Mesendoderm (in vitro differentiated cells): Measurements from ENCODE around the gene C11orf24. TPM values are rescaled to one million over a fixed set of nuclear protein-coding genes. Genes with fewer than 3 reads are reported as not detected.

ENCODE experiments used
- DNase-seq: peaks from one replicate; pipeline ENCODE4 v3.0.0; 2013
- H2AK5ac ChIP-seq: 2 replicates; pipeline ENCODE4 v1.6.1; 2013; ENCODE audit warnings: low read length, inconsistent platforms
- H2BK120ac ChIP-seq: 2 replicates; pipeline ENCODE4 v1.6.1; 2013; ENCODE audit warnings: low read depth, mild to moderate bottlenecking, low read length, moderate library complexity, mixed read lengths
- H2BK15ac ChIP-seq: replicated peaks from 2 replicates; pipeline ENCODE4 v1.6.1; 2013; ENCODE audit warnings: low read depth, mild to moderate bottlenecking, moderate library complexity
- H2BK5ac ChIP-seq: 2 replicates; pipeline ENCODE4 v1.6.1; 2013; ENCODE audit warnings: low read length, inconsistent platforms
- H3K18ac ChIP-seq: 2 replicates; pipeline ENCODE4 v1.6.1; 2013; ENCODE audit warnings: mild to moderate bottlenecking, low read length, mixed read lengths
- H3K23ac ChIP-seq: one replicate; pipeline ENCODE4 v1.6.1; 2013; ENCODE audit warnings: low read length
- H3K27ac ChIP-seq: 2 replicates; pipeline ENCODE4 v1.5.1; 2013; ENCODE audit warnings: low read depth, mild to moderate bottlenecking, inconsistent platforms, low read length, moderate library complexity
- H3K27me3 ChIP-seq: 2 replicates; pipeline ENCODE4 v1.6.1; 2013; ENCODE audit warnings: low read length, control low read depth, mild to moderate bottlenecking, inconsistent platforms; ENCODE audit not compliant: insufficient read depth, poor library complexity
- H3K36me3 ChIP-seq: 2 replicates; pipeline ENCODE4 v1.6.1; 2013; ENCODE audit warnings: low read length, inconsistent platforms; ENCODE audit not compliant: control insufficient read depth, insufficient read depth
- H3K4ac ChIP-seq: one replicate; pipeline ENCODE4 v1.6.1; 2013; ENCODE audit warnings: low read depth, mild to moderate bottlenecking, low read length, moderate library complexity
- H3K4me1 ChIP-seq: 2 replicates; pipeline ENCODE4 v1.6.1; 2013; ENCODE audit warnings: low read depth, low read length, inconsistent platforms; ENCODE audit not compliant: control insufficient read depth
- H3K4me2 ChIP-seq: 2 replicates; pipeline ENCODE4 v1.6.1; 2013; ENCODE audit warnings: low read length
- H3K4me3 ChIP-seq: 2 replicates; pipeline ENCODE4 v1.5.1; 2013; ENCODE audit warnings: mild to moderate bottlenecking, low read length
- H3K56ac ChIP-seq: one replicate; pipeline ENCODE4 v1.6.1; 2013; ENCODE audit warnings: low read length
- H3K79me1 ChIP-seq: 2 replicates; pipeline ENCODE4 v1.6.1; 2013; ENCODE audit warnings: low read length, inconsistent platforms
- H3K79me2 ChIP-seq: 2 replicates; pipeline ENCODE4 v1.6.1; 2013; ENCODE audit warnings: mild to moderate bottlenecking, low read length; ENCODE audit not compliant: control insufficient read depth, insufficient read depth
- H3K9ac ChIP-seq: 2 replicates; pipeline ENCODE4 v1.6.1; 2013; ENCODE audit warnings: low read length, inconsistent platforms
- H4K5ac ChIP-seq: one replicate; pipeline ENCODE4 v1.6.1; 2013; ENCODE audit warnings: low read length
- H4K8ac ChIP-seq: one replicate; pipeline ENCODE4 v1.6.1; 2013; ENCODE audit warnings: low read depth, mild to moderate bottlenecking, control low read depth, low read length, moderate library complexity
- WGBS: extraction: QIAGEN DNeasy Blood & Tissue Kit; methylation state at CpG from one replicate; pipeline ENCODE4 v1.1.7; 2013; ENCODE audit warnings: low lambda C conversion rate, missing lambda C conversion rate; ENCODE audit not compliant: insufficient coverage; ENCODE audit errors: extremely low coverage; 5-methylcytosine and 5-hydroxymethylcytosine counted together
- polyA plus RNA-seq, 2 experiments: library from polyadenylated mRNA; stranded (reverse); fragments of 200-250 nt; gene quantifications; one replicate each; pipeline ENCODE4 v1.2.3, GENCODE V29; 2013

C11orf24 gene
- polyA plus RNA-seq (2013, experiment 1 of 2) = 60.1 TPM
- polyA plus RNA-seq (2013, experiment 2 of 2) = 61.6 TPM

- Histone ChIP-seq H3K9ac (peak within 1 kb of the TSS; percentile 98), H3K27me3 (no peaks in the 10 kb centered on the region), H3K4ac (peak within 1 kb of the TSS; percentile 7), H3K79me2 (peaks cover 7% of the 10 kb centered on the region), H3K79me1 (peaks cover 11% of the 10 kb centered on the region), H3K27ac (peak within 1 kb of the TSS; percentile 76), H2BK120ac (no peak within 1 kb of the TSS), H3K23ac (no peak within 1 kb of the TSS), H2BK15ac (no peak within 1 kb of the TSS), H3K4me1 (peaks cover 3% of the 10 kb centered on the region), H3K4me2 (peak within 1 kb of the TSS; percentile 63), H2AK5ac (no peak within 1 kb of the TSS), H4K8ac (peak within 1 kb of the TSS; percentile 78), H3K18ac (peak within 1 kb of the TSS; percentile 88), H3K36me3 (peaks cover 4% of the 10 kb centered on the region), H3K56ac (peak within 1 kb of the TSS; percentile 98), H4K5ac (no peak within 1 kb of the TSS), H3K4me3 (peak within 1 kb of the TSS; percentile 83), H2BK5ac (peak within 1 kb of the TSS; percentile 89)
- DNase-seq = peak; percentile 96
- no CpG with 5 or more reads among the region's 71 CpGs for WGBS
These were observed at the start of gene C11orf24 for GRCh38 chr11:68271781-68272608. TSS of gene C11orf24 (minus strand) at chr11:68271973. CDS start at chr11:68263767, 8,206 bp downstream.

GRCh38 chr11:68317147-68317785 lies 45.5 kb upstream of the C11orf24 start:
- H3K23ac ChIP-seq = no peak overlapping the region
- H3K4ac ChIP-seq = no peak overlapping the region
- no peak overlapping the region for H2BK15ac ChIP-seq
- H3K79me2 ChIP-seq = peaks cover 49% of the 10 kb centered on the region
- no peak overlapping the region for H4K5ac ChIP-seq
- H3K9ac ChIP-seq = no peak overlapping the region
- no CpG with 5 or more reads among the region's 15 CpGs for WGBS
- no peak overlapping the region for H3K4me2 ChIP-seq
- H3K56ac ChIP-seq = peak overlapping the region; percentile 30
- no peak overlapping the region for H4K8ac ChIP-seq
- H2AK5ac ChIP-seq = no peak overlapping the region
- H3K18ac ChIP-seq = no peak overlapping the region
- H2BK5ac ChIP-seq = no peak overlapping the region
- no peak overlapping the region for H2BK120ac ChIP-seq
- H3K4me1 ChIP-seq = peaks cover 10% of the 10 kb centered on the region
- H3K4me3 ChIP-seq = no peak overlapping the region
- no peak for DNase-seq
- no peaks in the 10 kb centered on the region for H3K27me3 ChIP-seq
- peaks cover 20% of the 10 kb centered on the region for H3K79me1 ChIP-seq
- no peaks in the 10 kb centered on the region for H3K36me3 ChIP-seq
- H3K27ac ChIP-seq = no peak overlapping the region

GRCh38 chr11:68315171-68315920 lies 43.6 kb upstream of the C11orf24 start:
- no peaks in the 10 kb centered on the region for H3K36me3 ChIP-seq
- H3K18ac ChIP-seq = no peak overlapping the region
- H3K4me1 ChIP-seq = peaks cover 10% of the 10 kb centered on the region
- peaks cover 45% of the 10 kb centered on the region for H3K79me2 ChIP-seq
- H3K79me1 ChIP-seq = peaks cover 13% of the 10 kb centered on the region
- no peak overlapping the region for H4K5ac ChIP-seq
- H4K8ac ChIP-seq = no peak overlapping the region
- no peak overlapping the region for H3K9ac ChIP-seq
- no peak for DNase-seq
- H3K23ac ChIP-seq = no peak overlapping the region
- no peak overlapping the region for H2BK120ac ChIP-seq
- peak overlapping the region; percentile 93 for H3K4ac ChIP-seq
- H3K4me2 ChIP-seq = no peak overlapping the region
- no peak overlapping the region for H2AK5ac ChIP-seq
- peak overlapping the region; percentile 91 for H3K56ac ChIP-seq
- H2BK5ac ChIP-seq = no peak overlapping the region
- H3K27me3 ChIP-seq = no peaks in the 10 kb centered on the region
- H3K4me3 ChIP-seq = no peak overlapping the region
- H3K27ac ChIP-seq = no peak overlapping the region
- no peak overlapping the region for H2BK15ac ChIP-seq
- WGBS = no CpG with 5 or more reads among the region's 19 CpGs

GRCh38 chr11:68314203-68315170 lies 42.7 kb upstream of the C11orf24 start:
- no CpG with 5 or more reads among the region's 27 CpGs for WGBS

More at GRCh38 chr11:68314203-68315170, 42.7 kb upstream of the C11orf24 start:
- peak overlapping the region; percentile 95 for H3K23ac ChIP-seq
- H3K27me3 ChIP-seq = no peaks in the 10 kb centered on the region
- peak overlapping the region; percentile 58 for H3K27ac ChIP-seq
- peak overlapping the region; percentile 55 for H2BK5ac ChIP-seq
- peak; percentile 79 for DNase-seq
- H2AK5ac ChIP-seq = peak overlapping the region; percentile 5
- H3K36me3 ChIP-seq = no peaks in the 10 kb centered on the region
- H3K4me3 ChIP-seq = no peak overlapping the region
- H4K8ac ChIP-seq = peak overlapping the region; percentile 77
- H3K4ac ChIP-seq = peak overlapping the region; percentile 93
- H2BK15ac ChIP-seq = no peak overlapping the region
- peak overlapping the region; percentile 92 for H3K4me2 ChIP-seq
- H3K56ac ChIP-seq = peak overlapping the region; percentile 91
- peaks cover 10% of the 10 kb centered on the region for H3K4me1 ChIP-seq
- H3K79me2 ChIP-seq = peaks cover 43% of the 10 kb centered on the region
- H3K79me1 ChIP-seq = peaks cover 13% of the 10 kb centered on the region
- peak overlapping the region; percentile 84 for H4K5ac ChIP-seq
- peak overlapping the region; percentile 69 for H3K9ac ChIP-seq
- H2BK120ac ChIP-seq = no peak overlapping the region
- H3K18ac ChIP-seq = peak overlapping the region; percentile 94
